OCI-LY7 (cell line): ENCODE results near the gene CCAR1. TPM values are rescaled to one million over a fixed set of nuclear protein-coding genes. Genes with fewer than 3 reads are reported as not detected.
"Not testable (repeated sequence)": the region's sequence is repeated elsewhere in the genome, so short reads cannot be mapped to it uniquely, and the experiment has no call there.

ENCODE experiments used
- BruUV-seq: library from RNA; stranded (reverse); fragments of 400-500 nt; replicated peaks from 2 replicates; lab custom pipeline; 2021; lab: Mats Ljungman, UMichigan
- CTCF ChIA-PET: fragments of 300-600 bp; sonication (Branson Sonifier 250); formaldehyde crosslinking; loops from one replicate; lab custom pipeline; 2022; ENCODE audit warnings: antibody characterized with exemption; ENCODE audit not compliant: unreplicated experiment; lab: Charles Lee
- POLR2A ChIA-PET: fragments of 300-600 bp; sonication (Branson Sonifier 250); formaldehyde crosslinking; loops from one replicate; lab custom pipeline; 2022; ENCODE audit warnings: antibody characterized with exemption; lab: Charles Lee
- DNase-seq: peaks from one replicate; pipeline ENCODE4 v3.0.0-alpha.2; 2015; ENCODE audit warnings: low spot score
- H2AFZ ChIP-seq: fragments of 200-600 bp; sonication (generic), shearing (Covaris generic); 2 replicates; pipeline ENCODE4 v1.6.1; 2014; ENCODE audit warnings: mild to moderate bottlenecking, antibody characterized with exemption, low read length, moderate library complexity
- H3K27ac ChIP-seq: fragments of 200-600 bp; sonication (generic); 2 replicates; pipeline ENCODE4 v1.5.1; 2014; ENCODE audit warnings: mixed run types, low read depth, mild to moderate bottlenecking, moderate library complexity, low read length, inconsistent platforms; ENCODE audit not compliant: poor library complexity, severe bottlenecking
- H3K36me3 ChIP-seq: fragments of 200-600 bp; sonication (generic); 2 replicates; pipeline ENCODE4 v1.6.1; 2014; ENCODE audit warnings: mild to moderate bottlenecking, antibody characterized with exemption, low read length, moderate library complexity, mixed read lengths; ENCODE audit not compliant: insufficient read depth
- H3K4me1 ChIP-seq: fragments of 200-600 bp; sonication (generic); 2 replicates; pipeline ENCODE4 v1.5.1; 2014; ENCODE audit warnings: mild to moderate bottlenecking, low read length; ENCODE audit not compliant: insufficient read depth, poor library complexity, severe bottlenecking
- H3K4me2 ChIP-seq: fragments of 200-600 bp; sonication (generic); 2 replicates; pipeline ENCODE4 v1.6.1; 2014; ENCODE audit warnings: mild to moderate bottlenecking, low read length
- H3K4me3 ChIP-seq: fragments of 200-600 bp; sonication (generic); 2 replicates; pipeline ENCODE4 v1.5.1; 2014; ENCODE audit warnings: mild to moderate bottlenecking, low read depth, low read length; ENCODE audit not compliant: poor library complexity, severe bottlenecking
- H3K79me2 ChIP-seq: fragments of 200-600 bp; sonication (generic); 2 replicates; pipeline ENCODE4 v1.6.1; 2016; ENCODE audit warnings: low read depth, mild to moderate bottlenecking, low read length, moderate library complexity, mixed read lengths; ENCODE audit not compliant: insufficient read depth
- H3K9me2 ChIP-seq: fragments of 200-600 bp; sonication (generic); 2 replicates; pipeline ENCODE4 v1.6.1; 2016; ENCODE audit warnings: mild to moderate bottlenecking, low read length, mixed read lengths; ENCODE audit not compliant: insufficient read depth
- H3K9me3 ChIP-seq: fragments of 200-600 bp; sonication (generic); 2 replicates; pipeline ENCODE4 v1.6.1; 2014; ENCODE audit warnings: mild to moderate bottlenecking, mixed run types, low read length, mixed read lengths
- H4K20me1 ChIP-seq: fragments of 200-600 bp; sonication (generic); 2 replicates; pipeline ENCODE4 v1.6.1; 2014; ENCODE audit warnings: mild to moderate bottlenecking, antibody characterized with exemption, low read length, moderate library complexity, mixed read lengths; ENCODE audit not compliant: insufficient read depth
- EZH2phosphoT487 ChIP-seq: fragments of 200-600 bp; sonication (generic); IDR thresholded peaks from 2 replicates; pipeline ENCODE4 v1.6.1; 2018; ENCODE audit warnings: low read depth, borderline replicate concordance, mild to moderate bottlenecking, mixed run types, antibody characterized with exemption, low read length, moderate library complexity, mixed read lengths
- intact Hi-C: fragments of 100-400 bp; cut with micrococcal nuclease; formaldehyde crosslinking; loops from one replicate; pipeline ENCODE4 v1.10.0; 2022; ENCODE audit not compliant: unreplicated experiment
- total RNA-seq, 2 experiments: library from RNA; depleted of rRNA in 1 of 2; stranded (reverse); fragments of >200 nt in 1 of 2; shearing (Covaris generic) in 1 of 2; gene quantifications; 2 replicates each; pipeline ENCODE4 v1.2.3, GENCODE V29; 2014 to 2022
- TF ChIP-seq, protein P1 (sequence below): fragments of 200-600 bp; sonication (generic); conservative IDR thresholded peaks from 2 replicates; pipeline ENCODE4 v1.5.1; 2014; ENCODE audit warnings: mild to moderate bottlenecking, antibody characterized with exemption, low read length, moderate library complexity, mixed read lengths

The CCAR1 gene
- total RNA-seq, 2 experiments from 2014 or later = 66.3 to 126 TPM

DNA sequence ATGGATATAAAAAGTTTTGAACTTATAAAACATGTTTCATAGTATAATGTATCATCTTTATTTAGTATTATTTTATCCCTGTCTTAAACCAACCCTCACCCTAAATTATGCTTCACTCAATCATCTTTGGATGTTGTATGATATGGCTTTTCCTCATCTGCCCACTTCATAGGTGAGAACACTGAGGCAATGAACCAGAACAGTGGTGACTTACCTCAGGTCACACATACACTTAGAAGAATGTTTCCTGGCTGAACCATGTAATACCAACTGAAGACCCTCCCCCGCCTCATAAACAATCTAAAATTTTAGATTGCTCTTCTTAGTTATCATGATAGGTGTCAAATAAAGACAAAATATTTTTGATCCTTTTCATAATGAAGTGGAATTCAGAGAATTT is 83.7 kb downstream of the CCAR1 start:
- H3K9me3 ChIP-seq = no peaks in the 10 kb centered on the region
- no peak overlapping the region for H3K4me3 ChIP-seq
- H2AFZ ChIP-seq = no peak overlapping the region
- no peak overlapping the region for H3K27ac ChIP-seq
- peaks cover 4% of the 10 kb centered on the region; the same call in 1 of the 2 replicates for H4K20me1 ChIP-seq
- intact Hi-C loops = no loop called here
- DNase-seq = no peak
- H3K4me1 ChIP-seq = no peaks in the 10 kb centered on the region
- TF ChIP-seq, protein P1, sequence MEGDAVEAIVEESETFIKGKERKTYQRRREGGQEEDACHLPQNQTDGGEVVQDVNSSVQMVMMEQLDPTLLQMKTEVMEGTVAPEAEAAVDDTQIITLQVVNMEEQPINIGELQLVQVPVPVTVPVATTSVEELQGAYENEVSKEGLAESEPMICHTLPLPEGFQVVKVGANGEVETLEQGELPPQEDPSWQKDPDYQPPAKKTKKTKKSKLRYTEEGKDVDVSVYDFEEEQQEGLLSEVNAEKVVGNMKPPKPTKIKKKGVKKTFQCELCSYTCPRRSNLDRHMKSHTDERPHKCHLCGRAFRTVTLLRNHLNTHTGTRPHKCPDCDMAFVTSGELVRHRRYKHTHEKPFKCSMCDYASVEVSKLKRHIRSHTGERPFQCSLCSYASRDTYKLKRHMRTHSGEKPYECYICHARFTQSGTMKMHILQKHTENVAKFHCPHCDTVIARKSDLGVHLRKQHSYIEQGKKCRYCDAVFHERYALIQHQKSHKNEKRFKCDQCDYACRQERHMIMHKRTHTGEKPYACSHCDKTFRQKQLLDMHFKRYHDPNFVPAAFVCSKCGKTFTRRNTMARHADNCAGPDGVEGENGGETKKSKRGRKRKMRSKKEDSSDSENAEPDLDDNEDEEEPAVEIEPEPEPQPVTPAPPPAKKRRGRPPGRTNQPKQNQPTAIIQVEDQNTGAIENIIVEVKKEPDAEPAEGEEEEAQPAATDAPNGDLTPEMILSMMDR = no peak
- no peak for TF ChIP-seq EZH2phosphoT487
- H3K4me2 ChIP-seq = no peak overlapping the region
- no TSS peak for BruUV-seq
- H3K9me2 ChIP-seq = no peaks in the 10 kb centered on the region
- H3K36me3 ChIP-seq = no peaks in the 10 kb centered on the region
- POLR2A ChIA-PET = interaction anchor here (0.6 kb wide), 1 partner anchor 236 kb away, joined by 5 read pairs; no protein-coding TSS in a partner anchor
- CTCF ChIA-PET = no interaction called here
- no peaks in the 10 kb centered on the region for H3K79me2 ChIP-seq

DNA sequence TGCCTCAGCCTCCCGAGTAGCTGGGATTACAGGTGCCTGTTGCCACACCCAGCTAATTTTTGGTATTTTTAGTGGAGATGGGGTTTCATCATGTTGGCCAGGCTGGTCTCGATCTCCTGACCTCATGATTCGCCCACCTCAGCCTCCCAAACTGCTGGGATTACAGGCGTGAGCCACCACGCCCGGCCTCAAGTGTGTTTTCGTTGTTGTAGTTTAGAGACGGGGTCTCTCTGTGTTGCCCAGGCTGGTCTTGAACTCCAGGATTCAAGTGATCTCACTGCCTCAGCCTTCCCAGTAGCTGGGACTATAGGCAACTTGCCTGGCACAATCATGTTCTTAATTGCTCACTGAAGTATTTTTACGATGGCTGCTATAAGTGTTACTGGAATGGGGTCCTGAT is 89.8 kb downstream of the CCAR1 start:
- H2AFZ ChIP-seq, H3K36me3 ChIP-seq, POLR2A ChIA-PET, BruUV-seq, H4K20me1 ChIP-seq, intact Hi-C loops, H3K9me2 ChIP-seq, H3K27ac ChIP-seq, H3K9me3 ChIP-seq, H3K79me2 ChIP-seq, DNase-seq, H3K4me3 ChIP-seq, CTCF ChIA-PET, H3K4me1 ChIP-seq, H3K4me2 ChIP-seq: not testable (repeated sequence)

DNA sequence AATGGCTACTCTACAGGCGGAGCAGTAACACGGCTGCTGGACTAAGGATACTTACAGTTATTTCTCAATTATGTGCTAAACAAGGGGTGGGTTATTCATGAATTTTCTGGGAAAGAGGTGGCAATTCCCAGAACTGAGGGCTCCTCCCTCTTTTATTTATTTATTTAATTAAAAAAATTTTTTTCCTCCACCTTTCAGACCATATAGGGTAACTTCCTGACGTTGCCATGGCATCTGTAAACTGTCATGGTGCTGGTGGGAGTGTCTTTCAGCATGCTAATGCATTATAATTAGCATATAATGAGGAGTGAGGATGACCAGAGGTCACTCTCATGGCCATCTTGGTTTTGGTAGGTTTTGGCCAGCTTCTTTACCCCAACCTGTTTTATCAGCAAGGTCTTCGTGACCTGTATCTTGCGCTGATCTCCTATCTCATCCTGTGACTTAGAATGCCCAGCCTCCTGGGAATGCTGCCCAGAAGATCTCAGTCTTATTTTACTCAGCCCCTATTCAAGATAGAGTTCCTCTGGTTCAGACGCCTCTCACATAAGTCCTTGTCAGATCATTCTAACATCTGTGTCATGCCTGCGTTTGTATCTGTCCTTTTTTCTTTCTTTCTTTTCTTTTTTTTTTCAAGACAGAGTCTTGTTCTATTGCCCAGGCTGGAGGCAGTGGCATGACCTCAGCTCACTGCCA is 90.4 kb downstream of the CCAR1 start:
- intact Hi-C loops = no loop called here
- TF ChIP-seq EZH2phosphoT487 = no peak
- TF ChIP-seq, protein P1 = no peak

More for the DNA sequence above, 90.4 kb downstream of the CCAR1 start:
- Histone ChIP-seq H3K4me1 (no peaks in the 10 kb centered on the region), H3K9me2 (no peaks in the 10 kb centered on the region), H3K27ac (no peak overlapping the region), H3K9me3 (no peaks in the 10 kb centered on the region), H3K79me2 (no peaks in the 10 kb centered on the region), H2AFZ (no peak overlapping the region), H3K36me3 (no peaks in the 10 kb centered on the region), H4K20me1 (no peaks in the 10 kb centered on the region), H3K4me2 (no peak overlapping the region), H3K4me3 (no peak overlapping the region)
- DNase-seq = no peak
- POLR2A ChIA-PET = no interaction called here
- CTCF ChIA-PET = no interaction called here
- BruUV-seq = no TSS peak
